Body of pancreas (tissue), 4 donors: ENCODE data around the gene RAB40C.

Experiments used
- POLR2A ChIP-seq, 3 donors: fragments of 450-650 bp; IDR thresholded peaks; one replicate each; pipeline ENCODE4 v1.6.1; 2016; ENCODE audit warnings: antibody characterized with exemption in 3 of 3, mild to moderate bottlenecking in 2 of 3
- TF ChIP-seq, protein P1 (sequence below), 7 experiments: fragments of 450-650 bp in 4 of 7; fragments of 200-600 bp in 3 of 7; sonication (generic) in 3 of 7; IDR thresholded peaks; one replicate each; pipeline ENCODE4 v1.5.1; 2016 to 2019; ENCODE audit warnings: antibody characterized with exemption in 7 of 7

DNA sequence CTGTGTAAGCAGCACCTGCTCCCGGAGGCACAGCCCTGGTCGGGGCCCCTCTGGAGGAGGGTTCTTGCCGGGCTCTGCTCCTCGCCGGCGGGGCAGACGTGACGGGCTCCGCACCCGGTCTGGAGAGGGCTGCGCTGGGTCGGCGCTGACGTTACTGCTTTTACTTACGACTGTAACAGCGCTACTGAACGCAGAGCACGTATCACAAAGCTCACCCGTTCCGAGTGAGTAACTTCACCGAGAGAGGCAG is 1.3 kb upstream of the RAB40C start:
- TF ChIP-seq, protein P1, sequence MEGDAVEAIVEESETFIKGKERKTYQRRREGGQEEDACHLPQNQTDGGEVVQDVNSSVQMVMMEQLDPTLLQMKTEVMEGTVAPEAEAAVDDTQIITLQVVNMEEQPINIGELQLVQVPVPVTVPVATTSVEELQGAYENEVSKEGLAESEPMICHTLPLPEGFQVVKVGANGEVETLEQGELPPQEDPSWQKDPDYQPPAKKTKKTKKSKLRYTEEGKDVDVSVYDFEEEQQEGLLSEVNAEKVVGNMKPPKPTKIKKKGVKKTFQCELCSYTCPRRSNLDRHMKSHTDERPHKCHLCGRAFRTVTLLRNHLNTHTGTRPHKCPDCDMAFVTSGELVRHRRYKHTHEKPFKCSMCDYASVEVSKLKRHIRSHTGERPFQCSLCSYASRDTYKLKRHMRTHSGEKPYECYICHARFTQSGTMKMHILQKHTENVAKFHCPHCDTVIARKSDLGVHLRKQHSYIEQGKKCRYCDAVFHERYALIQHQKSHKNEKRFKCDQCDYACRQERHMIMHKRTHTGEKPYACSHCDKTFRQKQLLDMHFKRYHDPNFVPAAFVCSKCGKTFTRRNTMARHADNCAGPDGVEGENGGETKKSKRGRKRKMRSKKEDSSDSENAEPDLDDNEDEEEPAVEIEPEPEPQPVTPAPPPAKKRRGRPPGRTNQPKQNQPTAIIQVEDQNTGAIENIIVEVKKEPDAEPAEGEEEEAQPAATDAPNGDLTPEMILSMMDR (IDR thresholded peaks at IDR 0.05) = no peak
- peak in 2 of 3 donors; percentile 57 to 58 for TF ChIP-seq POLR2A (IDR thresholded peaks at IDR 0.05)
